Choroid plexus epithelial cell (primary cell): ENCODE results near the gene PERCC1.

Experiments
- DNase-seq: peaks from one replicate; pipeline ENCODE4 v3.0.0-alpha.2; 2010; ENCODE audit warnings: low read depth
- H3K4me3 ChIP-seq: 2 replicates; pipeline ENCODE4 v1.5.1; 2011; ENCODE audit warnings: low read depth, mild to moderate bottlenecking, control low read depth, low read length, moderate library complexity
- CTCF ChIP-seq: conservative IDR thresholded peaks from 2 replicates; pipeline ENCODE4 v1.5.1; 2011; ENCODE audit warnings: low read depth, mild to moderate bottlenecking, control low read depth, inconsistent platforms, low read length, moderate library complexity

Gene PERCC1

GRCh38 chr16:1461146-1461545 is 30.3 kb downstream of the PERCC1 start:
- DNase-seq = no peak
- no peak overlapping the region for H3K4me3 ChIP-seq
- no peak for TF ChIP-seq CTCF

- H3K4me3 ChIP-seq = no peak overlapping the region
Observed at GRCh38 chr16:1464196-1464893, 33.5 kb downstream of the PERCC1 start.

GRCh38 chr16:1464894-1465566 is 34.2 kb downstream of the PERCC1 start:
- no peak for DNase-seq
- H3K4me3 ChIP-seq = no peak overlapping the region
- TF ChIP-seq CTCF = no peak

More at GRCh38 chr16:1464196-1464893, 33.5 kb downstream of the PERCC1 start:
- no peak for TF ChIP-seq CTCF
- DNase-seq = no peak

GRCh38 chr16:1465567-1465915 is 34.7 kb downstream of the PERCC1 start:
- TF ChIP-seq CTCF = no peak
- H3K4me3 ChIP-seq = no peak overlapping the region
- no peak for DNase-seq

GRCh38 chr16:1466054-1466453 is 35.2 kb downstream of the PERCC1 start:
- no peak overlapping the region for H3K4me3 ChIP-seq
- DNase-seq = no peak
- TF ChIP-seq CTCF = no peak

GRCh38 chr16:1466968-1467521 is 36.2 kb downstream of the PERCC1 start:
- no peak for TF ChIP-seq CTCF
- peak; percentile 9 for DNase-seq
- no peak overlapping the region for H3K4me3 ChIP-seq
